GM10266 (cell line): ENCODE data around the gene FBXO8.

ENCODE experiments used
- DNase-seq: peaks from one replicate; pipeline ENCODE4 v3.0.0; 2012; ENCODE audit errors: extremely low spot score
- CTCF ChIP-seq: IDR thresholded peaks from 2 replicates; pipeline ENCODE4 v1.5.1; 2012; ENCODE audit warnings: mild to moderate bottlenecking, low read depth; ENCODE audit not compliant: control insufficient read depth, insufficient read depth; ENCODE audit errors: missing control alignments

The FBXO8 gene

GRCh38 chr4:174245714-174246113 is 37.8 kb downstream of the FBXO8 start:
- no peak for TF ChIP-seq CTCF
- DNase-seq, result no peak

- DNase-seq, result no peak
- TF ChIP-seq CTCF, result no peak
Observed at GRCh38 chr4:174244441-174244840, 39.0 kb downstream of the FBXO8 start.

GRCh38 chr4:174241162-174241561 is 42.3 kb downstream of the FBXO8 start:
- no peak for TF ChIP-seq CTCF
- no peak for DNase-seq

GRCh38 chr4:174236359-174236758 is 47.1 kb downstream of the FBXO8 start:
- no peak for DNase-seq
- no peak for TF ChIP-seq CTCF

- no peak for TF ChIP-seq CTCF
- DNase-seq, result no peak
Observed at GRCh38 chr4:174230680-174231079, 52.8 kb downstream of the FBXO8 start.

- no peak for DNase-seq
- TF ChIP-seq CTCF, result no peak
Observed at GRCh38 chr4:174230148-174230547, 53.3 kb downstream of the FBXO8 start.

- no peak for DNase-seq
- no peak for TF ChIP-seq CTCF
Observed at GRCh38 chr4:174228988-174229387, 54.5 kb downstream of the FBXO8 start.
